ENCODE data around the gene TJAP1.

- TF ChIP-seq CTCF (IDR thresholded peaks at IDR 0.05; ENCODE audit: low read length) (no peak), EZH2 (IDR thresholded peaks at IDR 0.05; ENCODE audit: borderline replicate concordance, low read length) (no peak)
Observed at GRCh38 chr6:43442935-43443334, 34.4 kb upstream of the TJAP1 start.

Measured in OCI-LY1 (cell line).